GM19397 (cell line): ENCODE data around the gene POLR1C.
"Not testable (repeated sequence)": the region's sequence is repeated elsewhere in the genome, so short reads cannot be mapped to it uniquely, and the experiment has no call there.

ENCODE experiments used
- ATAC-seq: cut with Tn5 transposase; IDR thresholded peaks from one replicate; pipeline ENCODE4 v1.9.1; 2021; ENCODE audit warnings: mild to moderate bottlenecking, moderate library complexity; ENCODE audit not compliant: unreplicated experiment

POLR1C gene

GRCh38 chr6:43516697-43517504 lies at the start of gene POLR1C, which contains the start of gene YIPF3:
TSS of gene POLR1C (plus strand) at chr6:43517089. CDS start at chr6:43517110, 21 bp downstream.
TSS of gene YIPF3 (minus strand) at chr6:43516926. CDS start at chr6:43516807, 119 bp downstream.
- ATAC-seq: peak; percentile 77

- ATAC-seq: not testable (repeated sequence)
These were observed 49.6 kb upstream of the POLR1C start for GRCh38 chr6:43467265-43467664.

- no peak for ATAC-seq
These were observed 49.1 kb upstream of the POLR1C start for GRCh38 chr6:43467752-43468151.

GRCh38 chr6:43468240-43468639 lies 48.6 kb upstream of the POLR1C start:
- no peak for ATAC-seq

- ATAC-seq: no peak
These were observed 47.9 kb upstream of the POLR1C start for GRCh38 chr6:43468748-43469681.

- ATAC-seq: no peak
These were observed 46.9 kb upstream of the POLR1C start for GRCh38 chr6:43469947-43470346.

- ATAC-seq: no peak
These were observed 45.5 kb upstream of the POLR1C start for GRCh38 chr6:43471399-43471798.

- ATAC-seq: no peak
These were observed 44.4 kb upstream of the POLR1C start for GRCh38 chr6:43472515-43472914.

GRCh38 chr6:43475516-43475915 lies 41.4 kb upstream of the POLR1C start:
- ATAC-seq: no peak

- ATAC-seq: no peak
These were observed 40.1 kb upstream of the POLR1C start for GRCh38 chr6:43476746-43477145.

GRCh38 chr6:43477235-43478007 lies 39.5 kb upstream of the POLR1C start, which contains the start of gene TJAP1:
TSS of gene TJAP1 (plus strand) at chr6:43477570. CDS start at chr6:43499002, 21,432 bp downstream.
- peak; percentile 97 for ATAC-seq

- no peak for ATAC-seq
These were observed 38.9 kb upstream of the POLR1C start for GRCh38 chr6:43478008-43478372.

- ATAC-seq: no peak
These were observed 35.8 kb upstream of the POLR1C start for GRCh38 chr6:43481075-43481474.

GRCh38 chr6:43481591-43482236 lies 35.2 kb upstream of the POLR1C start:
- ATAC-seq: no peak

- no peak for ATAC-seq
These were observed 28.1 kb upstream of the POLR1C start for GRCh38 chr6:43488667-43489276.

- no peak for ATAC-seq
These were observed 27.4 kb upstream of the POLR1C start for GRCh38 chr6:43489277-43490072.

GRCh38 chr6:43490523-43490939 lies 26.4 kb upstream of the POLR1C start:
- ATAC-seq: no peak

GRCh38 chr6:43491750-43492661 lies 24.9 kb upstream of the POLR1C start:
- no peak for ATAC-seq
